GM12892 (cell line): ENCODE results near the gene SLC10A3.

Experiments
- POLR2A ChIP-seq: IDR thresholded peaks from 2 replicates; pipeline ENCODE4 v1.6.1; 2011; ENCODE audit warnings: low read depth, low read length, control low read depth
- POLR2AphosphoS5 ChIP-seq: IDR thresholded peaks from 2 replicates; pipeline ENCODE4 v1.6.1; 2011; ENCODE audit warnings: low read depth, low read length, control low read depth

- no peak for TF ChIP-seq POLR2AphosphoS5
- TF ChIP-seq POLR2A, result no peak
Measured at GRCh38 chrX:154458954-154459778, 31.3 kb downstream of the SLC10A3 start.
